SJSA1 (cell line): ENCODE results near the gene CARS2. TPM values are rescaled to one million over a fixed set of nuclear protein-coding genes. Genes with fewer than 3 reads are reported as not detected.
"Not testable (repeated sequence)": the region's sequence is repeated elsewhere in the genome, so short reads cannot be mapped to it uniquely, and the experiment has no call there.

ENCODE experiments used
- DNase-seq, 2 experiments: peaks; one replicate each; pipeline ENCODE4 v3.0.0-alpha.2; 2015 to 2020; ENCODE audit warnings: low spot score in 2 of 2, low read depth in 1 of 2
- H3K27ac ChIP-seq: fragments of 250-450 bp; sonication (Bioruptor Pico); 2 replicates; pipeline ENCODE4 v1.5.1; 2020; ENCODE audit warnings: mild to moderate bottlenecking, moderate library complexity
- H3K27me3 ChIP-seq: fragments of 250-450 bp; sonication (Bioruptor Pico); replicated peaks from 2 replicates; pipeline ENCODE4 v1.5.1; 2020; ENCODE audit warnings: mild to moderate bottlenecking, moderate library complexity
- H3K36me3 ChIP-seq: fragments of 250-450 bp; sonication (Bioruptor Pico); 2 replicates; pipeline ENCODE4 v1.5.1; 2020; ENCODE audit warnings: mild to moderate bottlenecking
- H3K4me1 ChIP-seq: fragments of 250-450 bp; sonication (Bioruptor Pico); replicated peaks from 2 replicates; pipeline ENCODE4 v1.6.1; 2021; ENCODE audit warnings: mild to moderate bottlenecking
- H3K4me3 ChIP-seq: fragments of 250-450 bp; sonication (Bioruptor Pico); 2 replicates; pipeline ENCODE4 v1.5.1; 2020; ENCODE audit warnings: mild to moderate bottlenecking
- H3K9me3 ChIP-seq: fragments of 250-450 bp; sonication (Bioruptor Pico); replicated peaks from 2 replicates; pipeline ENCODE4 v1.5.1; 2020; ENCODE audit warnings: mild to moderate bottlenecking
- total RNA-seq: library from RNA; depleted of rRNA; stranded (reverse); fragments of >200 nt; shearing (Covaris generic); gene quantifications from 2 replicates; pipeline ENCODE4 v1.2.3, GENCODE V29; 2014

CARS2 gene
- total RNA-seq, 1 experiment from 2014 or later = 360 TPM

DNA sequence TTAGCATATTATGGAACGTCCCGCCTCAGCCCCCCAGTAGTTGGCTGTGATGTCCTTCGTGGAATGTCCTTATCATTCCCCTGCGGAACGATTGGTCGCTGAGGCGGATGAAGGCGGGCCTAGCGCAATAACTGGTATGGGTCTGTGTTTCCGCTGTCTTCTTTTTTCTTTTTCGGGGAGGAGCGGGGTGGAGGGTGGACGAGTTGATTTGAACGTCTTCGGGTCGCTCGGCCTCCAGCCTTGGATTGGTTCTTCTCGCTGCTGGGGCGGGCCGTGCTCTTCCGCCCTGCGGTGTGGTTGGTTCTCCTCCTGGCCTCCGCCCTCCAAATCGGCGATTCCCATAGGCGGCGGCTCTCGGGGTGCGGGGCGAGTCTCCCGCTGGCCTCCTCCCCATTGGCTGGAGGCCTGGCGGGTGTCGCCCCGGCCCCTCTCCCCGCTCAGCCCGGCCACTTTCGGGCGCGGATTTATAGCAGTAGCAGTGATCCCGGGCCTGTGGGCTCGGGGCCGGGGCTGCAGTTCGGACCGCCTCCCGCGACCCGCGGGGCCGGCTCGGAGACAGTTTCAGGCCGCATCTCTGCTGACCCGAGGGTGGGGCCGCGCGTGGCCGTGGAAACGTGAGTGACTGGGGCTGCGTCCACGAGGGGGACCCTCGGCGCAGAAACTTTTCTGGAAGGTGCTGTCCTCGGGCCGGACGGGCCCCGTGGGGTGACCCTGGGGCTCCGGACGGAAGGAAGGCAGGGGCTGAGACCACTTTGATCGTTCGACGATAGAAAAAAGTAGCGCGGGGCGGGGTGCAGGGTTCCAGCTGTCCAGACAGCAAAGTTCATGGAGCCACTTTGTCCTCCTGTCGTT, 9.7 kb upstream of the CARS2 start:
- no peaks in the 10 kb centered on the region for H3K27me3 ChIP-seq
- H3K36me3 ChIP-seq = peaks cover 29% of the 10 kb centered on the region
- peaks cover 19% of the 10 kb centered on the region for H3K4me1 ChIP-seq
- H3K27ac ChIP-seq = peak overlapping the region; percentile 29
- no peaks in the 10 kb centered on the region for H3K9me3 ChIP-seq
- peak overlapping the region; percentile 78 for H3K4me3 ChIP-seq
- DNase-seq = peak; percentile 100

DNA sequence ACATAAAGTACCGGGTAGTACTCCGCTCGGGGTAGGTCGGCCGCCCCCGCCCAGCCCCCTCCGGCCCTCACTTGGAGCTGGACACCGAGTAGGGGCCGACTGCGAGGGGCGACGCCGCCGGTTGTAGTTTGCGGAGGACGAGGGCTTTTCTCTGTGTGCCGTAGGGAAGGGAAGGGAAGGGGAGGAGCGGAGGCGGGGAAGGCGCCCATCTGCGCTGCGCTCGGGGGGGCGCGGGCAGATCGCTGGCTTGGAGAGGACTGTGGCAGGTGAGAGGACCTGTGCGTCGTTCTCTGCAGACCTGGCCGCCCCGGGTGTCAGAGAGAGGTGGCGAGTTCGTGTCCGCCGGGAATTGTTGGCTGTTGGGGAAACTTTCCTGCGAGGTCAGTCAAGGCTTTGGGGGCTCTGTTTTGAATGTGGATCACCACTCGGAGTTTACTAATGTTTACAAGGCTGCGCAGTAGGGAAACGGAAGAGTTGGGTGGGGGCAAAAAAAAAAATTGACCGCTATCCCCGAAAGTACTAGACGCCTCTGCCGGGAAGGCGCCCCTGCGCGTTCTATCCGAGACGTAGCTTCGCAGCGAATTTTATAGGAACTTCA, 9.0 kb upstream of the CARS2 start:
- peak in 1 of 2 experiments; percentile 93 for DNase-seq

DNA sequence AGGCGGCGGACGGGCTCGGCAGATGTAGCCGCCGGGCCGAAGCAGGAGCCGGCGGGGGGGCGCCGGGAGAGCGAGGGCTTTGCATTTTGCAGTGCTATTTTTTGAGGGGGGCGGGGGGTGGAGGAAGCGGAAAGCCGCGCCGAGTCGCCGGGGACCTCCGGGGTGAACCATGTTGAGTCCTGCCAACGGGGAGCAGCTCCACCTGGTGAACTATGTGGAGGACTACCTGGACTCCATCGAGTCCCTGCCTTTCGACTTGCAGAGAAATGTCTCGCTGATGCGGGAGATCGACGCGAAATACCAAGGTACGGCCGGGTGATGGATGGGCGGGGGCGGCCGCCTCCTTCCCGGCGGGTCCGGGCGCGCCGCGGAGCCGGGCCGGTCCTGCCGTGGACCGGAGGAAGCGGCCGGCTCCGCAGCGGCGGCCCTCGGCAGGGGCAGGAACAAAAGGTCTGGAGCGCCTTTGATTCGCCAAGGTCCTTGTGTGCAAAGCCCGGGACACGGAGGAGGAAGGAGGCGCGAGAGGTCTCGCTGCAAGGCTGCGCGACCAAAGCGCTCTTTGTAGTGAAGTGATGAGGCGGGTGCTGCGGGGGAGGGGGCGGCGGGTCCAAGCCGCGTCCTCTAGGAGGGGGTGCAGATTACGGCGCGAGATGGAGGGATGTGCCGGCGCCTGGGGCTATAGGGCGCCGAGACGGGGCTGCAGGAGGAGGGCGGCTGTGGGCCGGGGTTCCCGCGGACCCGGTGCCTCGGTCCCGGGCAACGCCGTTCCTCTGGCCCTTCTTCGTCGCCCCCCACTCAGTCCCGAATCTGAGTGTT, 8.3 kb upstream of the CARS2 start:
- peak overlapping the region; percentile 63 for H3K4me3 ChIP-seq
- no peaks in the 10 kb centered on the region for H3K27me3 ChIP-seq
- peaks cover 15% of the 10 kb centered on the region for H3K36me3 ChIP-seq
- H3K27ac ChIP-seq = peak overlapping the region; percentile 39
- peak; percentile 90 to 93 for DNase-seq
- peaks cover 19% of the 10 kb centered on the region for H3K4me1 ChIP-seq
- no peaks in the 10 kb centered on the region for H3K9me3 ChIP-seq

More for the DNA sequence above, 9.0 kb upstream of the CARS2 start:
- peaks cover 19% of the 10 kb centered on the region for H3K4me1 ChIP-seq
- H3K4me3 ChIP-seq = peak overlapping the region; percentile 63
- H3K27ac ChIP-seq = peak overlapping the region; percentile 39
- no peaks in the 10 kb centered on the region for H3K9me3 ChIP-seq
- H3K36me3 ChIP-seq = peaks cover 22% of the 10 kb centered on the region
- H3K27me3 ChIP-seq = no peaks in the 10 kb centered on the region

DNA sequence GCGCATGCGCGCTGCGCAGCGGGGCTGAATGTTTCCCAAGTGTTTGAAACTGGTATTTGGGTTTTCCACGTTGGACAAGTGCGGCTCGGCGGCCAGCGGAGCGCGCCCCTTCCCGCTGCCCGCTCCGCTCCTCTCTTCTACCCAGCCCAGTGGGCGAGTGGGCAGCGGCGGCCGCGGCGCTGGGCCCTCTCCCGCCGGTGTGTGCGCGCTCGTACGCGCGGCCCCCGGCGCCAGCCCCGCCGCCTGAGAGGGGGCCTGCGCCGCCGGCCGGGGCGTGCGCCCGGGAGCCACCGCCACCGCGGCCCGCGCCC, 7.7 kb upstream of the CARS2 start, which contains the start of gene ING1:
Gene ING1 (plus strand): TSS at position 59 of the 311 bp plus-strand sequence. CDS start 450 bp downstream, outside the sequence.
- Histone ChIP-seq H3K27me3 (no peaks in the 10 kb centered on the region), H3K4me3 (peak within 1 kb of the TSS; percentile 63), H3K9me3 (no peaks in the 10 kb centered on the region), H3K4me1 (peaks cover 19% of the 10 kb centered on the region), H3K27ac (peak within 1 kb of the TSS; percentile 98), H3K36me3 (peaks cover 13% of the 10 kb centered on the region)
- no peak for DNase-seq

DNA sequence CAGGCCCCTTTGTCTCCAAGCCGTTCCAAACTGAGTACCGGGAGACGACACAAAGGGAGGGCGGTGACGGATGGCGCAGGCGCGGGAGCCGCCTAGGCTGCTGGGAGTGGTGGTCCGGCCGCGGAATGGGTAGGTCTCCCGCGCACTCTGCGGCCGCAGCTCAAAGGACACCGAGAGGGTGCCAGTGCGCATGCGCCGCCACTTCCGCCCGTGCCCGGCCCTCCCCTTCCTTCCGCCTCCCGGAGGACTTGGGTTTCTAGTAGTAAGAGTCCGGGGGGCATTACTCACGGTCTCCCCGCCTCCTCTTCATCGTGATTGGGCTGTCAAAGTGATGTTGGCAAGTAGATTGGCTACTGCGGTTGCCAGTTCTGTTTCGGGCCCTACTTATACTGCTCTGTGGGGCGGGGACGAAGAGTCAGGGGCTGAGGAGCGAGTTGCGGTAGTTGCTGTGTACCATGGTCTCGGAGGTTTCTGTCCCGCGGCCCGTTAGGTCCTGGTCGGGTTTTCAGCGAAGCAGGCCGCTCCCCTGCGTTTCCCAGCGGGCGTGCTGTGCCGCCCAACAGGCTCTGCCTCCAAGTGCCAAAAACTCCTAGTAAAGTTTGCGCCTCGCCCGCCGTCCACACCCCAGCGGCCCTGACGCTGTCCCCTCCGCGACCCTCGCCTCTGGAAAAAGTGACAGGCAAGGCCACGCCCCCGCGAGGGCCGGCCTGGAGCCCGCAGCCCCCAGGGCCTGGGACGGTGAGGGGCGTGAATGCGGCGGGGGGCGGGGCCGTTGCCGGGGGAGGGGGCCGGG, 7.1 kb upstream of the CARS2 start:
- H3K9me3 ChIP-seq = no peaks in the 10 kb centered on the region
- H3K4me3 ChIP-seq = peak overlapping the region; percentile 63
- peak overlapping the region; percentile 98 for H3K27ac ChIP-seq
- peaks cover 19% of the 10 kb centered on the region for H3K4me1 ChIP-seq
- DNase-seq = peak; percentile 100
- H3K36me3 ChIP-seq = peaks cover 13% of the 10 kb centered on the region
- H3K27me3 ChIP-seq = no peaks in the 10 kb centered on the region

DNA sequence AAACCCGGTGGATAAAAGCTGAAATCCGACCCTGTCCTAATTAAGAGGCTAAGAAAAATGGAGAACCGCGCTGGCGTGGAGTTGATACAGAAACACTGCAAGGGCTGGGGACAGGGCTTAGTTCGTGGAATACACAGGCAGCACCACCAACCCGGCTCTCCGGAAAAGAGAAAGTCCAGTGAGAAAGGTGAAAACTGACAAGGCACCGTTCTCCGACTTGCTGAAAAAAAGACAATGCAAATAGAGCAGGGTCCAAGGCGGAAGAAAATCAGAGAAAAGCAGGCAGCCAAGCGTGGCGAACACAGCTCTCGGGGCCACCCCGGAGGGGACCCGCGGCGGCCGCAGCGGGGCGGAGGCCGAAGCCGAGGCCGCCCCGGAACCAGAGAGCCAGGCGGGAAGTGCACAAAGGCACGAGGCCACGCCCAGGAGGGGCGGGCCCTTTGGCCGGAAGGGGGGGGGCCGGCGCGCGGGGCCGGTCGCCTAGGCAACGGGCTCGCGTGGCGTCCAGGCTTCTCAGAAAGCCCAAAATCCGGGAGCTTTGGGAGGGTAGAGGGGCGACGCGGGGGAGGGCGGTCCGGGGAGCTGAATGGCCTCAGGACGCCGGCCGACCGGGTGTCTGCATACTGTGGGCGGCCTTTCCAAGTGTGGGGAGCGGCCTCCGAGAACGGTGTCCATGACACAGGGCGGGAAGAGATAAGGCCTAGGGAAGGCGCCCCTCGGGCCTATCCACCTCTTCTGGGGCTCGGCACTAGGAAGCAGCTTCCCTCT, 6.3 kb upstream of the CARS2 start:
- H3K36me3 ChIP-seq = peaks cover 13% of the 10 kb centered on the region
- no peaks in the 10 kb centered on the region for H3K27me3 ChIP-seq
- H3K27ac ChIP-seq = peak overlapping the region; percentile 98
- peak overlapping the region; percentile 63 for H3K4me3 ChIP-seq
- peaks cover 15% of the 10 kb centered on the region for H3K4me1 ChIP-seq
- no peaks in the 10 kb centered on the region for H3K9me3 ChIP-seq
- DNase-seq = peak; percentile 100

DNA sequence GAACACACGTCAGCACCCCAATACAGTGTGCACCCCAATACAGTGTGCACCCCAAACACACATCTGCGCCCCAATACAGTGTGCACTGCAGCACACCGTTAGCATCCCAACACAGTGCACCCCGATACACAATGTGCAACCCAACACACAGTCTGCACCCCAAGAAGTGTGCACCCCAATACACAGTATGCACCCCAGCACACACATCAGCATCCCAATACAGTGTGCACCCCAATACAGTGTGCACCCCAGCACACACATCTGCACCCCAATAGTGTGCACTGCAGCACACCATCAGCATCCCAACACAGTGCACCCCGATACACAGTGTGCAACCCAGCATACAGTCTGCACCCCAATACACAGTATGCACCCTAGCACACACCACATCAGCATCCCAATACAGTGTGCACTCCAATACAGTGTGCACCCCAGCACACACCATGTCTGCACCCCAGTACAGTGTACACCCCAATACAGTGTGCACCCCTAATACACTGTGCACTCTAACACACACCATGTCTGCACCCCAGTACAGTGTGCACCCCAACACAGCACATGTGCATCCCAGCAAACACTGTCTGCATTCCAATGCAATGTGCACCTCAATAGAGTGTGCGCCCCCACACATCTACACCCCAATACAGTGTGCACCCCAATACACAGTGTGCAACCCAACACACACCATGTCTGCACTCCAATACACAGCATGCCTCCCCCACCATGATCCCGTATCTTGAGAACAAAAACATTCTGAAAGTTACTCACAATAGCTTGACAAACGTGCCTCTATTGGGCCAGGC, 855 bp upstream of the CARS2 start:
- Histone ChIP-seq H3K36me3 (peaks cover 35% of the 10 kb centered on the region), H3K4me3 (peak overlapping the region; percentile 76), H3K27me3 (no peaks in the 10 kb centered on the region), H3K9me3 (no peaks in the 10 kb centered on the region), H3K4me1 (peaks cover 29% of the 10 kb centered on the region), H3K27ac (no peak overlapping the region)
- DNase-seq = peak in 1 of 2 experiments; percentile 67

DNA sequence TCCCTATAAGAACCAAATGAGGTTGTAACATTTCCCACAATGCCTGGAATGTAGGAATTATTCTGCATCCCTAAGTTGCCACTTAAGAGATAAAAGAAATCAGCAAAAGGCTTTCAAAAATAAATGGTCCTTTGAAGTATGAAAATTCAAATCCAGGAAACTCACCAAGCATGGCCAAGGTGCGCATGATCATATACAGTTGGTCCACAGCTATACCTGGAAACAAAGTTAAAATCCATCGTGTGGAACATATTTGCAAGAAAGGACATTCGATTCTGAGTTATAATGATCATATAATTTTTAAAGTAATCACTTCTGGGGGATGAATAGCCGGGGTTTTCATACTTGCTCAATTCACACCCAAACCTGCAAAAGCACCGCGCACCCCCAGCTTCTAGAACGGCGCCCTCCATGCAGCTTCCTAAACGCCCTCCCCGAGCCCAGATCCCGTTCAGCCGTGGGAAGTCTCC, 525 bp downstream of the CARS2 start:
- H3K9me3 ChIP-seq = no peaks in the 10 kb centered on the region
- H3K36me3 ChIP-seq = peaks cover 49% of the 10 kb centered on the region
- DNase-seq = peak in 1 of 2 experiments; percentile 78
- H3K4me3 ChIP-seq = peak overlapping the region; percentile 76
- peak overlapping the region; percentile 31 for H3K27ac ChIP-seq
- no peaks in the 10 kb centered on the region for H3K27me3 ChIP-seq
- peaks cover 23% of the 10 kb centered on the region for H3K4me1 ChIP-seq

DNA sequence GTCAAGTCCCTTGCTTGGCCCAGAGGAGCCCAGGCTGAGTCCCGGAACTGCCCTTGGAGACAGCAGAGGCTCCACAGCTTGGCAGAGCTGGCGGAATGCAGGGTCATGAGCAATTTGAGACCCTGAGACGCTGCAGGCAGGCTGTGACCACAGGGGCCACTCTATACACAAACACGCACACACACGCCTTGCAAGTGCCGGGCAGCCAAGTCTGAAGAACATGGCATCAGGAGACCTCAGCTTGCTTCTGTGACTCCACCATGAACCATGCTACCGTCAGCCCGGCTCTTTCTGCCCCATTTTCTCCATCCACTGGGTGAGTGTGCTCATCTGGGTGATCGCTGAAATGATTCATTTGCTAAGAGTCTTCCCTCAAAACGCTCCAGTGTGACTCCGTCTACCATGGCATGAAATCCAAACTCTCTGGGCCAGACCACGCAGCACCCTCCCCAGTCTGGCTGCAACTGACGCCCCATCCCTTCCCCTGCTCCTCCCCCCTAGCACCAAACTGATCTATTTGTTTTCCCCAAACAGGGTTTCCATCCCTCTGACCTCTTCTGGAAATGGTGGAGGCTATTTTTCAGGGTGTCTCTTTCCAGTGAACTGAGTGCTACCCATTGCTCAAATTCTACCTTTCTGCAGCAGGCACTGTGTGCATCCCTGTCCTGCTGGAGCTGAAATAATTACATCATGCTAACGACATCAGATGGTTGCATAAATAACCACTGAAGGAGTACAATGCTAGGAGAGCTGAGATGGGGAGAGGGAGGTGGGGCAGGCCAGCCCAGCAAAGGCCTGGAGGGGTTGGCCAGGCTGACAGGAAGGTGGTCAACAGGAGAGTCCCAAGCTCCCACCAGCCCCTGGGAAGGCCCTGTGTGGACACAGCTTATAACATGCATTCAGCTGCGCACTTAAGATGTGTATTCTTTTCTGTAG, 3.1 kb downstream of the CARS2 start:
- H3K27me3 ChIP-seq = no peaks in the 10 kb centered on the region
- H3K36me3 ChIP-seq = peaks cover 75% of the 10 kb centered on the region
- H3K9me3 ChIP-seq = no peaks in the 10 kb centered on the region
- DNase-seq = peak in 1 of 2 experiments; percentile 71
- H3K4me1 ChIP-seq = peaks cover 23% of the 10 kb centered on the region
- H3K27ac ChIP-seq = no peak overlapping the region
- no peak overlapping the region for H3K4me3 ChIP-seq

DNA sequence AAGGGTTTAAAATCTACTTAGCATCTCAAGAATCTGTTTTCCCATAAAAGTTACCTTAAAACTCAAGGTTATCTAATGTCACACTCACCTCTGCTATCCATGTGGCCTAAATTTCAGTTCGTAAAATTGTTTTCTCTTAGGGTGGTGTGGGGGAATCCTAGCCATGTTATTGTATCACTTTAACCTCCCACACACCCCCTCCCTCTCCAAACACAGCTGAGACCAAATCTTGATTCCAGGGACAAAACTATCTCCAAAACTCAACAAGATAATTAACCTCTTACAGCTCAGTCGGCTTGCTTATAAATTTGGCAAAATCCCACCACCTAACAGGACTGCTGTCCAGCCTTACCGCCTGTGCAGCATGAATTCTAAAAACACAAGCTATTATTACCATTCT, 3.8 kb downstream of the CARS2 start:
- Histone ChIP-seq H3K9me3 (no peaks in the 10 kb centered on the region), H3K4me3 (no peak overlapping the region), H3K27ac (no peak overlapping the region), H3K27me3 (no peaks in the 10 kb centered on the region), H3K36me3 (peaks cover 82% of the 10 kb centered on the region), H3K4me1 (peaks cover 20% of the 10 kb centered on the region)
- DNase-seq = no peak

DNA sequence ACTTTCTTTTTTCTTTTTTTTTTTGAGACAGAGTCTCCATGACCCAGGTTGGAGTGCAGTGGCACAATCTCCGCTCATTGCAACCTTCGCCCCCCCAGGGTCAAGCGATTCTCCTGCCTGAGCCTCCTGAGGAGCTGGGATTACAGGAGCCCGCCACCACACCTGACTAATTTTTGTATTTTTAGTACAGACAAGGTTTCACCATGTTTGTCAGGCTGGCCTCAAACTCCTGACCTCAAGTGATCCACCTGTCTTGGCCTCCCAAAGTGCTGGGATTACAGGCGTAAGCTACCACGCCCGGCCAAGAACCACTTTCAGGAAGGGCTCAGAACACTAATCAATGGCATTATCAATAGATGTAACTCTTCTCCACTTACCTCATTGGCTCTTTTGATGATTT, 4.9 kb downstream of the CARS2 start:
- peak in 1 of 2 experiments; percentile 60 for DNase-seq
- not testable (repeated sequence) for H3K9me3 ChIP-seq, H3K4me3 ChIP-seq, H3K27me3 ChIP-seq, H3K27ac ChIP-seq
- Histone ChIP-seq H3K4me1 (peaks cover 11% of the 10 kb centered on the region), H3K36me3 (peaks cover 93% of the 10 kb centered on the region)
